K562 (cell line): ENCODE results near the gene SLC35B4. TPM values are rescaled to one million over a fixed set of nuclear protein-coding genes. Genes with fewer than 3 reads are reported as not detected.

ENCODE experiments used
- ATAC-seq: fragments of 200-7000 bp; cut with Tn5 transposase; 3 replicates; pipeline ENCODE4 v1.9.1; 2020; ENCODE audit warnings: moderate library complexity
- BruUV-seq: library from RNA; stranded (reverse); fragments of 400-500 nt; replicated peaks from 2 replicates; lab custom pipeline; 2021; lab: Mats Ljungman, UMichigan
- CTCF ChIA-PET: fragments of 300-600 bp; formaldehyde crosslinking; extraction: SDS; loops from one replicate; lab custom pipeline; 2021; ENCODE audit warnings: low intra/inter-chr PET ratio; lab: Yijun Ruan, JAX
- POLR2A ChIA-PET: fragments of 300-600, 350-650 bp; sonication (Branson Sonifier 250); formaldehyde crosslinking; extraction: SDS; loops from one replicate; lab custom pipeline; 2021; ENCODE audit warnings: antibody characterized with exemption, inconsistent platforms; lab: Yijun Ruan, JAX
- DNase-seq, 4 experiments: peaks; one replicate each; pipeline versions ENCODE4 v3.0.0 to v3.0.0-alpha.2; 2011 to 2018; ENCODE audit warnings: low spot score in 3 of 4, mixed read lengths in 3 of 4; ENCODE audit errors: extremely low read depth in 1 of 4
- FAIRE-seq: peaks from 2 replicates; lab custom pipeline; 2011; peaks lifted over from hg19 to GRCh38; lab: Jason Lieb, UNC
- H2AFZ ChIP-seq: 2 replicates; pipeline ENCODE4 v1.6.0; 2011; ENCODE audit warnings: low read depth, low read length, control low read depth, inconsistent platforms
- H3K27ac ChIP-seq: fragments of 200-600 bp; 3 replicates; pipeline ENCODE4 v1.8.0; 2011; ENCODE audit warnings: low read depth, mild to moderate bottlenecking, control low read depth, inconsistent platforms, low read length, moderate library complexity, mixed read lengths; ENCODE audit errors: extremely low read depth
- H3K27me3 ChIP-seq, 2 experiments: fragments of 300-600 bp in 1 of 2; 2 replicates in 1 of 2; 3 replicates in 1 of 2; pipeline versions ENCODE4 v1.6.0 to v1.8.0; 2011; ENCODE audit warnings: inconsistent platforms in 2 of 2, low read length in 2 of 2, mild to moderate bottlenecking in 1 of 2, mixed read lengths in 1 of 2, moderate library complexity in 1 of 2; ENCODE audit not compliant: control insufficient read depth in 2 of 2, insufficient read depth in 2 of 2
- H3K36me3 ChIP-seq: fragments of 300-600 bp; 3 replicates; pipeline ENCODE4 v1.8.0; 2011; ENCODE audit warnings: mild to moderate bottlenecking, low read length, inconsistent platforms; ENCODE audit not compliant: control insufficient read depth, insufficient read depth
- H3K4me1 ChIP-seq, 2 experiments: fragments of 200-600 bp in 1 of 2; replicated peaks in 1 of 2; 2 replicates in 1 of 2; 3 replicates in 1 of 2; pipeline versions ENCODE4 v1.5.1 to v1.8.0; 2011; ENCODE audit warnings: inconsistent platforms in 2 of 2, low read length in 2 of 2, mild to moderate bottlenecking in 1 of 2, mixed read lengths in 1 of 2, moderate library complexity in 1 of 2; ENCODE audit not compliant: control insufficient read depth in 2 of 2, insufficient read depth in 2 of 2
- H3K4me2 ChIP-seq: 2 replicates; pipeline ENCODE4 v1.6.1; 2011; ENCODE audit warnings: low read length, control low read depth, inconsistent platforms, mixed read lengths; ENCODE audit not compliant: insufficient read depth
- H3K4me3 ChIP-seq: fragments of 200-600 bp; sonication (generic), shearing (Covaris generic); 2 replicates; pipeline ENCODE4 v1.5.1; 2016; ENCODE audit warnings: control low read depth, inconsistent platforms
- H3K79me2 ChIP-seq: fragments of 200-600 bp; 3 replicates; pipeline ENCODE4 v1.8.0; 2011; ENCODE audit warnings: low read length, inconsistent platforms; ENCODE audit not compliant: control insufficient read depth, insufficient read depth
- H3K9ac ChIP-seq, 2 experiments: 2 replicates each; pipeline versions ENCODE4 v1.6.0 to v1.6.1; 2011; ENCODE audit warnings: low read depth in 2 of 2, low read length in 2 of 2, control low read depth in 1 of 2, inconsistent platforms in 1 of 2, mild to moderate bottlenecking in 1 of 2, mixed read lengths in 1 of 2; ENCODE audit not compliant: insufficient read depth in 1 of 2
- H3K9me1 ChIP-seq: one replicate; pipeline ENCODE4 v1.6.0; 2011; ENCODE audit warnings: inconsistent platforms, mild to moderate bottlenecking, low read length, moderate library complexity; ENCODE audit not compliant: control insufficient read depth, insufficient read depth
- H3K9me3 ChIP-seq: replicated peaks from 2 replicates; pipeline ENCODE4 v1.5.1; 2011; ENCODE audit warnings: low read depth, low read length, inconsistent platforms; ENCODE audit not compliant: control insufficient read depth, insufficient read depth
- H4K20me1 ChIP-seq: replicated peaks from 2 replicates; pipeline ENCODE4 v1.6.1; 2011; ENCODE audit warnings: low read length, inconsistent platforms, mixed read lengths; ENCODE audit not compliant: control insufficient read depth, insufficient read depth
- DACH1 ChIP-seq: fragments of 450-650 bp; IDR thresholded peaks from 2 replicates; pipeline ENCODE4 v1.6.1; 2018; ENCODE audit not compliant: partially characterized antibody
- EP400 ChIP-seq: fragments of 450-650 bp; IDR thresholded peaks from 2 replicates; pipeline ENCODE4 v1.6.1; 2017; ENCODE audit warnings: antibody characterized with exemption, mild to moderate bottlenecking, moderate library complexity
- JUNB ChIP-seq: fragments of 450-650 bp; formaldehyde crosslinking; conservative IDR thresholded peaks from 2 replicates; pipeline ENCODE4 v1.4.0; 2020; ENCODE audit warnings: mild to moderate bottlenecking
- NFIC ChIP-seq: fragments of 450-650 bp; IDR thresholded peaks from 2 replicates; pipeline ENCODE4 v1.6.1; 2017; ENCODE audit warnings: mild to moderate bottlenecking, inconsistent platforms
- ZFP36 ChIP-seq: fragments of 150-350 bp; IDR thresholded peaks from 2 replicates; pipeline ENCODE4 v1.6.1; 2018; ENCODE audit warnings: low read length, low read depth; ENCODE audit not compliant: partially characterized antibody
- WGBS: fragments of 100-300 bp; shearing (Covaris generic); methylation state at CpG from one replicate; pipeline ENCODE4 v1.1.6; 2016; ENCODE audit warnings: low coverage, mixed read lengths; ENCODE audit not compliant: insufficient coverage; ENCODE audit errors: missing lambda C conversion rate; 5-methylcytosine and 5-hydroxymethylcytosine counted together
- in situ Hi-C: fragments of 300-500 bp; cut with MboI; formaldehyde crosslinking; loops from 4 replicates; pipeline ENCODE4 v1.15.0; 2018; ENCODE audit warnings: inconsistent platforms, mixed read lengths
- intact Hi-C: fragments of 100-400 bp; cut with micrococcal nuclease; formaldehyde crosslinking; loops from 2 replicates; pipeline ENCODE4 v1.14.2; 2022
- polyA plus RNA-seq, 8 experiments: library from polyadenylated mRNA; depleted of rRNA in 4 of 8; stranded (reverse) in 5 of 8; unstranded in 3 of 8; fragments of >200 nt; fragmentation: Nextera tagmentation in 2 of 8; fragmentation: Illumina TruSeq in 1 of 8; extraction: Ambion mirVana in 2 of 8; extraction: Trizol in 1 of 8; gene quantifications; 2 replicates each; pipeline versions ENCODE4 v1.2.1 to v1.2.3, GENCODE V29; 2011 to 2014; ENCODE audit warnings: inconsistent platforms in 1 of 8, missing spikeins in 1 of 8
- total RNA-seq, 7 experiments: library from RNA; depleted of rRNA in 6 of 7; stranded (reverse); fragments of >200 nt in 6 of 7; fragmentation: Illumina TruSeq in 2 of 7; extraction: Trizol in 2 of 7; gene quantifications; 2 replicates each; pipeline versions ENCODE4 v1.2.1 to v1.2.3, GENCODE V29; 2011 to 2021; ENCODE audit warnings: low replicate concordance in 1 of 7

Gene SLC35B4
- total and polyA plus RNA-seq, 9 of the 15 experiments (the other 6 are each of a cell fraction or from before 2014, with no cell fraction given): 6.1 to 34.9 (median 17.6) TPM

DNA sequence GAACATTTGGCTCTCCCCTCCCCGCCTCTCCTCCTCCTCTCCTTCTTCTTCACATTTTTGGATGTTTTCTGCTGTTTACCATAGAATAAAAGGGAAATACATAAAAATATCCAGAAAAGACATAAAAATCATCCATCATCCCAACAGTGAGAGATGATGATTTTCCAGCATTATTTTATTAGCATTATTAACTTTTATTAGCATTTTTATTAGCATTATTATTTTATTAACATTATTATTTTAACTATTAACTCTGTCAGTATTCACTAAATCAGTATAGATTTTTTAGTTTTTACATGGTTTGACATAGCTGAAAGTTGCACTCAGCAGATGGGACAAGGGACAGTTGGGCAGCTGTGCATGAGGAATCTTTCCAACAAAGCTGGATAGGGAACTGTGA, 16.2 kb upstream of the SLC35B4 start:
- H2AFZ ChIP-seq: no peak overlapping the region
- POLR2A ChIA-PET: interaction anchor here (0.6 kb wide), 1 partner anchor 1779 kb away, joined by 3 read pairs; no protein-coding TSS in a partner anchor
- peaks cover 3% of the 10 kb centered on the region for H3K9me3 ChIP-seq
- H3K4me2 ChIP-seq: no peak overlapping the region
- no peaks in the 10 kb centered on the region for H3K36me3 ChIP-seq
- in situ Hi-C loops (no loop called here), intact Hi-C loops (no loop called here)
- ATAC-seq (no peak), DNase-seq (no peak), FAIRE-seq (no peak)
- H3K27ac ChIP-seq: no peak overlapping the region
- H3K27me3 ChIP-seq: peaks cover 21 to 45% of the 10 kb centered on the region in 2 experiments
- no peaks in the 10 kb centered on the region for H3K4me1 ChIP-seq
- no peaks in the 10 kb centered on the region for H4K20me1 ChIP-seq
- no peak for TF ChIP-seq NFIC
- TF ChIP-seq EP400: no peak
- peak; percentile 94 for TF ChIP-seq DACH1
- no peak overlapping the region for H3K9ac ChIP-seq
- no peaks in the 10 kb centered on the region for H3K79me2 ChIP-seq
- WGBS: 0% methylated on average over 1 of the region's 1 CpG
- no TSS peak for BruUV-seq
- no peak overlapping the region for H3K4me3 ChIP-seq
- H3K9me1 ChIP-seq: no peaks in the 10 kb centered on the region
- CTCF ChIA-PET: no interaction called here

- BruUV-seq: no TSS peak
- POLR2A ChIA-PET: interaction anchor here (1.3 kb wide), 1 partner anchor 15 kb away, joined by 5 read pairs; the partner anchor contains the start of gene SLC35B4
- Histone ChIP-seq H3K9ac (no peak overlapping the region), H4K20me1 (no peaks in the 10 kb centered on the region), H3K9me3 (peaks cover 3% of the 10 kb centered on the region), H3K9me1 (no peaks in the 10 kb centered on the region), H3K36me3 (no peaks in the 10 kb centered on the region), H3K27me3 (peaks cover 18 to 37% of the 10 kb centered on the region in 2 experiments), H2AFZ (no peak overlapping the region), H3K4me1 (no peaks in the 10 kb centered on the region), H3K4me2 (no peak overlapping the region), H3K4me3 (no peak overlapping the region), H3K27ac (no peak overlapping the region), H3K79me2 (no peaks in the 10 kb centered on the region)
- intact Hi-C loops: no loop called here
- in situ Hi-C loops: no loop called here
- ATAC-seq (no peak), DNase-seq (no peak), FAIRE-seq (no peak)
- TF ChIP-seq ZFP36 (peak; percentile 90), JUNB (no peak)
- WGBS: 6% methylated on average over 7 of the region's 7 CpGs
- CTCF ChIA-PET: no interaction called here
Observed at GRCh38 chr7:134331393-134331792, 14.7 kb upstream of the SLC35B4 start.
